Amniotic epithelial cell (primary cell): ENCODE results near the gene OBSCN.

Experiments
- DNase-seq: peaks from one replicate; pipeline ENCODE4 v3.0.0-alpha.2; 2010; ENCODE audit warnings: low read depth

The OBSCN gene

GRCh38 chr1:228190778-228191177 is 17.1 kb upstream of the OBSCN start:
- DNase-seq: no peak

- no peak for DNase-seq
Measured at GRCh38 chr1:228194436-228194835, 13.4 kb upstream of the OBSCN start.

- DNase-seq: no peak
Measured at GRCh38 chr1:228194921-228195812, 12.7 kb upstream of the OBSCN start.

- no peak for DNase-seq
Measured at GRCh38 chr1:228197555-228198147, 10.2 kb upstream of the OBSCN start.

- DNase-seq: peak; percentile 20
Measured at GRCh38 chr1:228198977-228199590, 8.8 kb upstream of the OBSCN start.

GRCh38 chr1:228204958-228205357 is 2.9 kb upstream of the OBSCN start:
- DNase-seq: no peak

GRCh38 chr1:228205526-228206436 is 2.1 kb upstream of the OBSCN start:
- no peak for DNase-seq

- DNase-seq: no peak
Measured at GRCh38 chr1:228206582-228207351, 1.1 kb upstream of the OBSCN start.

- DNase-seq: no peak
Measured at GRCh38 chr1:228207381-228207810, 448 bp upstream of the OBSCN start.

- no peak for DNase-seq
Measured at GRCh38 chr1:228208831-228209551, 1.1 kb downstream of the OBSCN start.

GRCh38 chr1:228209657-228210056 is 1.8 kb downstream of the OBSCN start:
- no peak for DNase-seq

GRCh38 chr1:228210076-228210651 is 2.3 kb downstream of the OBSCN start:
- DNase-seq: peak; percentile 96

GRCh38 chr1:228210712-228211530 is 3.1 kb downstream of the OBSCN start:
- no peak for DNase-seq

GRCh38 chr1:228211531-228212414 is 3.9 kb downstream of the OBSCN start:
- no peak for DNase-seq

GRCh38 chr1:228212415-228212965 is 4.6 kb downstream of the OBSCN start:
- no peak for DNase-seq

- DNase-seq: peak; percentile 73
Measured at GRCh38 chr1:228212966-228213844, 5.4 kb downstream of the OBSCN start.
